Cardiac fibroblast (primary cell): ENCODE results near the gene HLA-C.
"Not testable (repeated sequence)": the region's sequence is repeated elsewhere in the genome, so short reads cannot be mapped to it uniquely, and the experiment has no call there.

Experiments
- DNase-seq, 2 donors: peaks; one replicate each; pipeline versions ENCODE4 v3.0.0 to v3.0.0-alpha.2; 2010; ENCODE audit warnings: low read depth in 2 of 2
- H3K4me3 ChIP-seq, 2 donors: replicated peaks in 1 of 2; 1 replicate in 1 of 2; 2 replicates in 1 of 2; pipeline ENCODE4 v1.5.1; 2011; ENCODE audit warnings: low read depth in 2 of 2, low read length in 2 of 2, mild to moderate bottlenecking in 2 of 2, moderate library complexity in 1 of 2
- CTCF ChIP-seq: IDR thresholded peaks from one replicate; pipeline ENCODE4 v1.5.1; 2011; ENCODE audit warnings: low read depth, mild to moderate bottlenecking, low read length, inconsistent platforms

Gene HLA-C

GRCh38 chr6:31293343-31293742, 21.5 kb upstream of the HLA-C start:
- no peak for TF ChIP-seq CTCF
- DNase-seq: peak; percentile 42 to 45
- H3K4me3 ChIP-seq: no peak overlapping the region

GRCh38 chr6:31289788-31290187, 17.9 kb upstream of the HLA-C start:
- no peak overlapping the region for H3K4me3 ChIP-seq
- TF ChIP-seq CTCF: no peak
- DNase-seq: no peak

GRCh38 chr6:31287619-31288018, 15.7 kb upstream of the HLA-C start:
- DNase-seq: no peak
- no peak for TF ChIP-seq CTCF
- no peak overlapping the region for H3K4me3 ChIP-seq

- H3K4me3 ChIP-seq: no peak overlapping the region
- no peak for TF ChIP-seq CTCF
- no peak for DNase-seq
Measured at GRCh38 chr6:31285982-31286381, 14.1 kb upstream of the HLA-C start.

GRCh38 chr6:31285486-31285885, 13.6 kb upstream of the HLA-C start:
- DNase-seq: no peak
- TF ChIP-seq CTCF: no peak
- H3K4me3 ChIP-seq: no peak overlapping the region

- not testable (repeated sequence) for H3K4me3 ChIP-seq, DNase-seq
Measured at GRCh38 chr6:31279647-31280046, 7.8 kb upstream of the HLA-C start.

GRCh38 chr6:31272836-31273626, 1.1 kb upstream of the HLA-C start:
- peak overlapping the region in 1 of 2 donors; percentile 75 for H3K4me3 ChIP-seq
- DNase-seq: no peak
- TF ChIP-seq CTCF: no peak
